MCF 10A (cell line): Measurements from ENCODE around the gene GNAI2. TPM values are rescaled to one million over a fixed set of nuclear protein-coding genes. Genes with fewer than 3 reads are reported as not detected.

ENCODE experiments used
- BruUV-seq: library from RNA; stranded (reverse); fragments of 400-500 nt; replicated peaks from 2 replicates; lab custom pipeline; 2021; lab: Mats Ljungman, UMichigan
- CTCF ChIA-PET: fragments of 300-600 bp; sonication (Branson Sonifier 250); formaldehyde crosslinking; extraction: SDS; loops from one replicate; lab custom pipeline; 2021; ENCODE audit warnings: antibody characterized with exemption, inconsistent platforms; lab: Yijun Ruan, JAX
- POLR2A ChIA-PET: fragments of 300-600, 350-650 bp; sonication (Branson Sonifier 250); formaldehyde crosslinking; extraction: SDS; loops from one replicate; lab custom pipeline; 2020; ENCODE audit warnings: antibody characterized with exemption, inconsistent platforms; lab: Yijun Ruan, JAX
- DNase-seq: peaks from one replicate; pipeline ENCODE4 v3.0.0-alpha.2; 2018; ENCODE audit not compliant: unreplicated experiment
- H3K27ac Mint-ChIP-seq: one replicate; pipeline ENCODE4 v1.8.0; 2022; ENCODE audit warnings: mild to moderate bottlenecking, low read depth, mixed read lengths; ENCODE audit not compliant: unreplicated experiment
- H3K27me3 Mint-ChIP-seq: one replicate; pipeline ENCODE4 v1.8.0; 2022; ENCODE audit warnings: mixed read lengths; ENCODE audit not compliant: insufficient read depth, unreplicated experiment
- H3K36me3 Mint-ChIP-seq: one replicate; pipeline ENCODE4 v1.8.0; 2022; ENCODE audit warnings: mild to moderate bottlenecking, moderate library complexity, mixed read lengths; ENCODE audit not compliant: insufficient read depth, unreplicated experiment
- H3K4me1 Mint-ChIP-seq: one replicate; pipeline ENCODE4 v1.8.0; 2022; ENCODE audit warnings: mixed read lengths; ENCODE audit not compliant: insufficient read depth, unreplicated experiment
- H3K4me3 Mint-ChIP-seq: one replicate; pipeline ENCODE4 v1.8.0; 2022; ENCODE audit warnings: mild to moderate bottlenecking, moderate library complexity, mixed read lengths; ENCODE audit not compliant: unreplicated experiment
- H3K9me3 Mint-ChIP-seq: one replicate; pipeline ENCODE4 v1.8.0; 2022; ENCODE audit warnings: mixed read lengths; ENCODE audit not compliant: unreplicated experiment
- intact Hi-C: fragments of 100-400 bp; cut with micrococcal nuclease; formaldehyde crosslinking; loops from 2 replicates; pipeline ENCODE4 v1.14.1; 2022
- total RNA-seq: library from RNA; stranded (reverse); gene quantifications from 2 replicates; pipeline ENCODE4 v1.2.3, GENCODE V29; 2022
- TF ChIP-seq, protein P1 (sequence below): fragments of 200-600 bp; IDR thresholded peaks from one replicate; pipeline ENCODE4 v1.8.0; 2022; ENCODE audit warnings: antibody characterized with exemption, mild to moderate bottlenecking; ENCODE audit not compliant: unreplicated experiment

Gene GNAI2
- total RNA-seq, 1 experiment from 2014 or later: 123 TPM

- Mint-ChIP-seq H3K36me3 (peaks cover 39% of the 10 kb centered on the region), H3K4me1 (peaks cover 22% of the 10 kb centered on the region), H3K4me3 (no peak overlapping the region), H3K9me3 (no peaks in the 10 kb centered on the region), H3K27me3 (no peaks in the 10 kb centered on the region), H3K27ac (peak overlapping the region; percentile 84)
- ChIA-PET POLR2A (interaction anchor here (1.0 kb wide), 1 partner anchor 16 kb away, joined by 3 read pairs; no protein-coding TSS in a partner anchor), CTCF (interaction anchor here (1.7 to 7.2 kb wide), 5 partner anchors 8 to 139 kb away, joined by 3 to 70 read pairs (median 9); no protein-coding TSS in a partner anchor)
- intact Hi-C loops: no loop called here
- DNase-seq: peak; percentile 64
- BruUV-seq: no TSS peak
- TF ChIP-seq, protein P1, sequence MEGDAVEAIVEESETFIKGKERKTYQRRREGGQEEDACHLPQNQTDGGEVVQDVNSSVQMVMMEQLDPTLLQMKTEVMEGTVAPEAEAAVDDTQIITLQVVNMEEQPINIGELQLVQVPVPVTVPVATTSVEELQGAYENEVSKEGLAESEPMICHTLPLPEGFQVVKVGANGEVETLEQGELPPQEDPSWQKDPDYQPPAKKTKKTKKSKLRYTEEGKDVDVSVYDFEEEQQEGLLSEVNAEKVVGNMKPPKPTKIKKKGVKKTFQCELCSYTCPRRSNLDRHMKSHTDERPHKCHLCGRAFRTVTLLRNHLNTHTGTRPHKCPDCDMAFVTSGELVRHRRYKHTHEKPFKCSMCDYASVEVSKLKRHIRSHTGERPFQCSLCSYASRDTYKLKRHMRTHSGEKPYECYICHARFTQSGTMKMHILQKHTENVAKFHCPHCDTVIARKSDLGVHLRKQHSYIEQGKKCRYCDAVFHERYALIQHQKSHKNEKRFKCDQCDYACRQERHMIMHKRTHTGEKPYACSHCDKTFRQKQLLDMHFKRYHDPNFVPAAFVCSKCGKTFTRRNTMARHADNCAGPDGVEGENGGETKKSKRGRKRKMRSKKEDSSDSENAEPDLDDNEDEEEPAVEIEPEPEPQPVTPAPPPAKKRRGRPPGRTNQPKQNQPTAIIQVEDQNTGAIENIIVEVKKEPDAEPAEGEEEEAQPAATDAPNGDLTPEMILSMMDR: no peak
These were observed 18.7 kb downstream of the GNAI2 start for GRCh38 chr3:50254577-50255250.

GRCh38 chr3:50255251-50255615, 19.2 kb downstream of the GNAI2 start:
- POLR2A ChIA-PET: interaction anchor here (1.0 kb wide), 1 partner anchor 17 kb away, joined by 3 read pairs; no protein-coding TSS in a partner anchor
- Mint-ChIP-seq H3K4me3 (no peak overlapping the region), H3K27me3 (no peaks in the 10 kb centered on the region), H3K36me3 (peaks cover 40% of the 10 kb centered on the region), H3K4me1 (peaks cover 16% of the 10 kb centered on the region), H3K9me3 (no peaks in the 10 kb centered on the region), H3K27ac (peak overlapping the region; percentile 84)
- DNase-seq: peak; percentile 68
- intact Hi-C loops: no loop called here
- TF ChIP-seq, protein P1: no peak
- CTCF ChIA-PET: interaction anchor here (1.2 to 7.2 kb wide), 5 partner anchors 9 to 140 kb away, joined by 3 to 70 read pairs (median 9); no protein-coding TSS in a partner anchor
- BruUV-seq: no TSS peak

GRCh38 chr3:50256978-50257890, 21.2 kb downstream of the GNAI2 start:
- no peak overlapping the region for H3K4me3 Mint-ChIP-seq
- no peaks in the 10 kb centered on the region for H3K9me3 Mint-ChIP-seq
- intact Hi-C loops: loop anchor here (1.0 kb wide), 1 partner anchor 30 kb away; no protein-coding TSS in a partner anchor
- H3K27ac Mint-ChIP-seq: no peak overlapping the region
- peaks cover 5% of the 10 kb centered on the region for H3K4me1 Mint-ChIP-seq
- H3K27me3 Mint-ChIP-seq: no peaks in the 10 kb centered on the region
- H3K36me3 Mint-ChIP-seq: peaks cover 28% of the 10 kb centered on the region
- ChIA-PET POLR2A (interaction anchor here (1.4 kb wide), 1 partner anchor 29 kb away, joined by 3 read pairs; no protein-coding TSS in a partner anchor), CTCF (interaction anchor here (0.8 to 7.2 kb wide), 9 partner anchors 8 to 137 kb away, joined by 3 to 70 read pairs (median 5); partner anchors contain the start of genes GNAI2 and GNAT1)
- BruUV-seq: no TSS peak
- DNase-seq: peak; percentile 67
- TF ChIP-seq, protein P1: peak; percentile 64
